Nephron (organoid): ENCODE measurements around the gene SLC26A5.
A peak's percentile ranks its signal among the peaks of the same experiment; 100 is the strongest.

Experiments
- H3K27ac Mint-ChIP-seq, 3 experiments: 2 replicates each; pipeline ENCODE4 v1.8.0; 2020; ENCODE audit warnings: mixed read lengths in 3 of 3, mild to moderate bottlenecking in 2 of 3, moderate library complexity in 1 of 3
- H3K27me3 Mint-ChIP-seq: 2 replicates; pipeline ENCODE4 v1.8.0; 2021; ENCODE audit warnings: low read depth, mild to moderate bottlenecking, moderate library complexity, mixed read lengths
- H3K36me3 Mint-ChIP-seq: 2 replicates; pipeline ENCODE4 v1.8.0; 2020; ENCODE audit warnings: low read depth, mixed read lengths
- H3K4me1 Mint-ChIP-seq: 2 replicates; pipeline ENCODE4 v1.8.0; 2020; ENCODE audit warnings: mixed read lengths
- H3K4me3 Mint-ChIP-seq, 3 experiments: 2 replicates each; pipeline ENCODE4 v1.8.0; 2020; ENCODE audit warnings: mild to moderate bottlenecking in 3 of 3, mixed read lengths in 3 of 3, moderate library complexity in 2 of 3
- H3K9me3 Mint-ChIP-seq: 2 replicates; pipeline ENCODE4 v1.8.0; 2020; ENCODE audit warnings: mixed read lengths
- TF ChIP-seq, protein P1 (sequence below), 3 experiments: fragments of 200-600 bp; sonication (generic); IDR thresholded peaks; one replicate each; pipeline ENCODE4 v1.5.0; 2021; ENCODE audit warnings: antibody characterized with exemption in 3 of 3; ENCODE audit not compliant: unreplicated experiment in 3 of 3

SLC26A5 gene

DNA sequence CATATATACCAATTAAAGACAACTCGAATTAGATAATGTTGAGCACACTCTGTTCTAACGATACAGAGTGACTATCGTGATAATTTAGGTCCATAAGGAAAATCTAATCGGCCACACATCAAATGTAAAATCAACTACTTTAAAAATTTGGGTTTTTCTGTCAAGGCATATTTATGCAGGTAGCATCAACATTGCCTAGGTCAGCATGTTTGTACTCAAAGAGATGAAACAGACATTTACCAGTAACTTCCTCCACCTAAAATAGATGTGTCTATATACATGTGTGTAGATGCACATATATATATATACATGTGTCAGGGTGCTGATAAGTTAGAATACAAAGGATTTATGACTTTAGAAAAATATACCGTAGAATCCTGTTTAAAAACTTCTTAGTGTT, 76.6 kb downstream of the SLC26A5 start:
- no peak overlapping the region for H3K4me3 Mint-ChIP-seq
- TF ChIP-seq, protein P1, sequence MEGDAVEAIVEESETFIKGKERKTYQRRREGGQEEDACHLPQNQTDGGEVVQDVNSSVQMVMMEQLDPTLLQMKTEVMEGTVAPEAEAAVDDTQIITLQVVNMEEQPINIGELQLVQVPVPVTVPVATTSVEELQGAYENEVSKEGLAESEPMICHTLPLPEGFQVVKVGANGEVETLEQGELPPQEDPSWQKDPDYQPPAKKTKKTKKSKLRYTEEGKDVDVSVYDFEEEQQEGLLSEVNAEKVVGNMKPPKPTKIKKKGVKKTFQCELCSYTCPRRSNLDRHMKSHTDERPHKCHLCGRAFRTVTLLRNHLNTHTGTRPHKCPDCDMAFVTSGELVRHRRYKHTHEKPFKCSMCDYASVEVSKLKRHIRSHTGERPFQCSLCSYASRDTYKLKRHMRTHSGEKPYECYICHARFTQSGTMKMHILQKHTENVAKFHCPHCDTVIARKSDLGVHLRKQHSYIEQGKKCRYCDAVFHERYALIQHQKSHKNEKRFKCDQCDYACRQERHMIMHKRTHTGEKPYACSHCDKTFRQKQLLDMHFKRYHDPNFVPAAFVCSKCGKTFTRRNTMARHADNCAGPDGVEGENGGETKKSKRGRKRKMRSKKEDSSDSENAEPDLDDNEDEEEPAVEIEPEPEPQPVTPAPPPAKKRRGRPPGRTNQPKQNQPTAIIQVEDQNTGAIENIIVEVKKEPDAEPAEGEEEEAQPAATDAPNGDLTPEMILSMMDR (IDR thresholded peaks at IDR 0.05; ENCODE audit: unreplicated experiment in 3 of 3) = no peak
- no peak overlapping the region for H3K27ac Mint-ChIP-seq

DNA sequence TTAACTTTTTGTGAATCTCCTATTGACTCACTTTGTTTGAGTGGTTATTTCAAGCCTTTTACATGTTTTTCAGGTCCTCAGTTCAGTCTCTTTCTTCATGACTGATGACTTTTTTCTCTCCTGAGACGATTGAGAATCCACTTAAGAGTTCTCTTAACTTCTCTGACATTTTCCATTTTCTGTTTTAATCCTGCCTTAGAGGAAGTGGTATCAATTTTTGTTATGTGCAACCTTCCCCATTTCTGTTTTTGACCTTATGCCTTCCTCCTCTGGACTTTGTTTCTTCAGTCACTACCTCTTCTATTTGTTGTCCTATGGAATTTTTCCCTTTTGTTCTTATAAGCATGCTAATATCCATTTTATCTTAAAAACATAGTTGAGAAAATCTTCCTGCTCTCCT, 96.2 kb downstream of the SLC26A5 start:
- H3K4me3 Mint-ChIP-seq = peak overlapping the region; percentile 67 to 100 (median 95)
- no peaks in the 10 kb centered on the region for H3K27me3 Mint-ChIP-seq
- TF ChIP-seq, protein P1 (IDR thresholded peaks at IDR 0.05; ENCODE audit: unreplicated experiment in 3 of 3) = no peak
- peak overlapping the region; percentile 8 to 52 (median 8) for H3K27ac Mint-ChIP-seq
- peaks cover 48% of the 10 kb centered on the region for H3K4me1 Mint-ChIP-seq
- H3K36me3 Mint-ChIP-seq = peaks cover 9% of the 10 kb centered on the region
- H3K9me3 Mint-ChIP-seq = no peaks in the 10 kb centered on the region

More for the DNA sequence above, 76.6 kb downstream of the SLC26A5 start:
- no peaks in the 10 kb centered on the region for H3K9me3 Mint-ChIP-seq
- peaks cover 42% of the 10 kb centered on the region for H3K36me3 Mint-ChIP-seq
- H3K4me1 Mint-ChIP-seq = no peaks in the 10 kb centered on the region
- H3K27me3 Mint-ChIP-seq = no peaks in the 10 kb centered on the region

DNA sequence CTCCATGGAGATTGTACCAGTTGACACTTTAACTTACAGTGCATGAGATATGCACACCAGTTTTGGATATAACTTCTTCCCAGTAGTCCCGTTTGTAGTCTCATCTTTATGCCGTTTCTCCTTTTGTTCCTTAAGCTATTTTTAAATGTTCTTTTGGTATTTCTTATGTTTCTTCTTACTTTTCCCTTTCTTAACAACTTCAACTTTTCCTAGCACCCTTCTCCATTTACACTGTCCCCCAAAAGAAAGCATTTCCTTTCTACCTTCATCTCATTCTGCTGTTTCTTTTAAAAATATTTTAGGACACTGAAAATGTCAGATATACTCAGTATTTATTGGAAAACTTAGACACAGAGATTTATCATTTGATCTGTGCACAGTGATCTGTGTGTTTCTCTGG, 97.0 kb downstream of the SLC26A5 start:
- TF ChIP-seq, protein P1 (IDR thresholded peaks at IDR 0.05; ENCODE audit: unreplicated experiment in 3 of 3) = no peak
- H3K4me1 Mint-ChIP-seq = peaks cover 51% of the 10 kb centered on the region
- H3K4me3 Mint-ChIP-seq = peak overlapping the region; percentile 95 to 100 (median 96)
- H3K27me3 Mint-ChIP-seq = no peaks in the 10 kb centered on the region
- peak overlapping the region; percentile 73 to 98 (median 98) for H3K27ac Mint-ChIP-seq
- no peaks in the 10 kb centered on the region for H3K9me3 Mint-ChIP-seq
- H3K36me3 Mint-ChIP-seq = peaks cover 9% of the 10 kb centered on the region

DNA sequence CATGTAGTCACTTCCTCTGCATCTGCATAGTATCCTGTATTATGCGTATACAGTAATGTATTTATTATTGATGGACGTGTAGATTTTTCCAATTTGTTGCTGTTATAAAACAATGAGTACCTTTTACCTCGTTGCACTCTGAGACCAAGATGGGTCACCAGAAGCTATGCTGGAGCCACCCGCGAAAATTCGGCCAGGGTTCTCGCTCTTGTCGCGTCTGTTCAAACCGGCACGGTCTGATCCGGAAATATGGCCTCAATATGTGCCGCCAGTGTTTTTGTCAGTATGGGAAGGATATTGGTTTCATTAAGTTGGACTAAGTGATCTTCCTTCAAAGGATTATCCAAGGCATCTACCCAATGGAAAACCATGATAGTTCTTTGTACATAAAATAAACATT, 97.6 kb downstream of the SLC26A5 start:
- TF ChIP-seq, protein P1 (IDR thresholded peaks at IDR 0.05; ENCODE audit: unreplicated experiment in 3 of 3) = no peak
- H3K27me3 Mint-ChIP-seq = no peaks in the 10 kb centered on the region
- H3K27ac Mint-ChIP-seq = peak overlapping the region; percentile 98
- H3K4me3 Mint-ChIP-seq = peak overlapping the region; percentile 95 to 100 (median 96)
- H3K4me1 Mint-ChIP-seq = peaks cover 51% of the 10 kb centered on the region
- H3K36me3 Mint-ChIP-seq = peaks cover 9% of the 10 kb centered on the region
- H3K9me3 Mint-ChIP-seq = no peaks in the 10 kb centered on the region

DNA sequence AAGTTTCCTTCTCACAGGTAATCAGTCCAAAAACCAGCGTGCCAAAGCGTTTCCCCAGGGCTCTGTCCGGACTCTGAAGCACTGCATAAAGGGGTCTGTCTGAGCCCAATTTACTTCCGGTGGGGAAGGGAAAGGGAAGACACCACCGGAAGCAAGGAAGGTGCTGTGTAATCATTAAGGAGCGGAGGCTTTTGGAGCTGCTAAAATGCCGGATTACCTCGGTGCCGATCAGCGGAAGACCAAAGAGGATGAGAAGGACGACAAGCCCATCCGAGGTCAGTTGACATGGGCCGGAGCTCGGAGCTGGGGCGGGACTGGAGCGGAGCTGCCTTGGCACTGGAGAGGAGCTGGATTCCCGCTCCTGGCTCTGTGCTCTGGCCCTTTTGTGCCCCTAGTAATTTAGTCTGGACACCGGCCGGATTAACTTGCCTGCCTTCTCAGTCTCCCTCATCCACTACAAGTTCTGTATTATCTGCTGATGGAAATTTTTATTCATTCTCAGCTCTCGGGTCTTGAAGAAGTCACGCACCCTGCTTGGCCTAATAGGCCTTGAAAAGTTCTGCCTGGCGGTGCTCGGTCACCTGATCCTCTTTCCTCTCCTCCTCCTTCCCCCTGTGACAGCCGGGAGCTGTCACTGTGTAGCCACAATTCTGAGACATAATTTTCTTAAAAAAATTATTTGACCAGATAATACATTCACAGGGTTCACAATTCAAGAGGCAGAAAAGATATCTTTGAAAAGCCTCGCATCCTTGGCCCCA, 98.3 kb downstream of the SLC26A5 start, which contains the start of gene PSMC2:
Gene PSMC2 (plus strand): TSS at position 137 of the 761 bp plus-strand sequence. CDS start 69 bp downstream, at position 206.
- Mint-ChIP-seq H3K4me3 (peak within 1 kb of the TSS; percentile 95 to 100 (median 96)), H3K4me1 (peaks cover 51% of the 10 kb centered on the region), H3K27me3 (no peaks in the 10 kb centered on the region), H3K36me3 (peaks cover 9% of the 10 kb centered on the region), H3K9me3 (no peaks in the 10 kb centered on the region), H3K27ac (peak within 1 kb of the TSS; percentile 98)
- TF ChIP-seq, protein P1 (IDR thresholded peaks at IDR 0.05; ENCODE audit: unreplicated experiment in 3 of 3) = no peak

DNA sequence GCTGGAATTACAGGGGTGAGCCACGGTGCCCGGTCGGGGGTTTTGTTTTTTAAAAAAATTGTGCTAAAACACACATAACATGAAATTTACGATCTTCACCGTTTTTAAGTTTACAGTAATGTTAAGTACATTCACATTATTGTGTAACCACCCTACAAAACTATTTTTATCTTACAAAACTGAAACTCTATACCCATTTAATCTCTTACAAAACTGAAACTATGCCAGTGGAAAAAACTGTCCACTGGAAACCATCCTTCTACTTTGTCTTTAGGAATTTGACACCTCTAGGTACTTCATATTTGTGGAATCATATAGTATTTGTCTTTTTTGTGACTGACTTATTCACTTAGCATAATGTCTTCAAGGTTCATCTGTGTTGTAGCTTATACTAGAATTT, 99.6 kb downstream of the SLC26A5 start:
- Mint-ChIP-seq H3K4me1 (peaks cover 53% of the 10 kb centered on the region), H3K27me3 (no peaks in the 10 kb centered on the region), H3K9me3 (no peaks in the 10 kb centered on the region), H3K4me3 (peak overlapping the region; percentile 64 to 96 (median 73)), H3K27ac (peak overlapping the region; percentile 98), H3K36me3 (peaks cover 16% of the 10 kb centered on the region)
- TF ChIP-seq, protein P1 (IDR thresholded peaks at IDR 0.05; ENCODE audit: unreplicated experiment in 3 of 3) = no peak
